ENCODE data around the gene CSNK1D.

DNA sequence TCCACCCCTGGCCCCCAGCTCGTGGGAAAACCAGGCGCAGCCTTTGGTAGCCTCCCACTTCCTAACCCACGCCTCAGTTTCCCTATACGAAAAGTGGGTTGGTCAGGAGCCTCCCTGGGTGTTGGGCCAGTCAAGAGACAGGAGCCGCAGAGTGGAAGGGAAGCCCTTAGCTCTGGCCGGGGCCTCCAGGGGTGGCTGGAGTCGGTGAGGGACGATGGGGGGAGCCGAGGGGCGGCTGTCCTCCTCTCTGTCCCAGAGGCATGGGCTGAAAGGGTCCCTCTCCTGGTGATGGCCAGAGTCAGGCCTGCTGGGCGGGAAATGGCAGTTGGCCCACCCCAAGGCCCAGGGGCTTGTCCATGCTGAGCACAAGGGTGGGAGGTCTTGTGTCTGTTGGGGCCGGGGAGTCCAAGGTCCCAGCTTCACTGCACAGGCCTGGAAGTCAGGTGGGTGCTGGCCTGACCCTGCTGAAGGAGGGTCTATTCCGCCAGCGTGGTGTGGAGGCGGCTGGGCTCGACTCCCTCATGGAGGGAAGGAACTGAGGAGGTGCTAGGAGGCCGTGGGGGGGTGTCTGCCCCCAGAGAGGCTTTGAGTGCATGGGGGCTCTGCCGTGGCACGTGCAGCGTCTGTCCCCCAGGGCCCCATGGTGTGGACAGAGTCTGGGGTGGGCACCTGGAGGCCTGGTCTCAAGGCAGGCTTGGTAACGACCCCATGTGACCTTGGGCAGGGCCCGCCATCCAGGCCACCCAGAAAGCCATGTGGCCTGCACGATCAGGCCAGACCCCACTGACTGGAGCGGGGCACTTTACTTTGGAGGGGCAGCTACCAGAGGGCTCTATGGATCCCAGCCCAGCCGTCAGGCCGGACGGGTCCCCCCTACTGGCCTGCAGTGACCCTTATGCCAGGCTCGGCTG, 43.5 kb downstream of the CSNK1D start:
- TF ChIP-seq POLR2AphosphoS5 (IDR thresholded peaks at IDR 0.05; ENCODE audit: low read depth, low read length) (no peak), POLR2A (IDR thresholded peaks at IDR 0.05; ENCODE audit: low read depth, low read length) (no peak), SPI1 (IDR thresholded peaks at IDR 0.05; ENCODE audit: low read depth, low read length) (no peak)

Data from GM12891 (cell line).